SK-N-SH (cell line): ENCODE results near the gene RNF166. TPM values are rescaled to one million over a fixed set of nuclear protein-coding genes. Genes with fewer than 3 reads are reported as not detected.

Experiments
- CTCF ChIA-PET: fragments of 300-600, 350-600 bp; formaldehyde crosslinking; extraction: SDS; loops from one replicate; lab custom pipeline; 2021; lab: Yijun Ruan, JAX
- POLR2A ChIA-PET: fragments of 350-600 bp; sonication (Branson Sonifier 250); formaldehyde crosslinking; extraction: SDS; loops from one replicate; lab custom pipeline; 2020; ENCODE audit warnings: antibody characterized with exemption, inconsistent platforms; lab: Yijun Ruan, JAX
- DNase-seq: peaks from one replicate; pipeline ENCODE4 v3.0.0; 2012
- H2AFZ ChIP-seq: fragments of 200-600 bp; sonication (generic); 2 replicates; pipeline ENCODE4 v1.8.1; 2016; ENCODE audit warnings: antibody characterized with exemption, mild to moderate bottlenecking, low read depth
- H3F3A ChIP-seq: fragments of 200-600 bp; sonication (generic); replicated peaks from 2 replicates; pipeline ENCODE3; 2016; ENCODE audit warnings: antibody characterized with exemption, mild to moderate bottlenecking; ENCODE audit not compliant: insufficient read depth
- H3K27ac ChIP-seq, 2 experiments: fragments of 200-500 bp in 1 of 2; fragments of 200-600 bp in 1 of 2; sonication (Bioruptor generic) in 1 of 2; sonication (generic), shearing (Covaris generic) in 1 of 2; 2 replicates each; pipeline versions ENCODE4 v1.5.1 to v1.6.1; 2014 to 2016; ENCODE audit warnings: low read depth in 2 of 2, inconsistent platforms in 1 of 2, low read length in 1 of 2, mild to moderate bottlenecking in 1 of 2, mixed read lengths in 1 of 2
- H3K27me3 ChIP-seq: fragments of 200-600 bp; sonication (generic), shearing (Covaris generic); 2 replicates; pipeline ENCODE4 v1.6.1; 2016; ENCODE audit warnings: mixed run types; ENCODE audit not compliant: insufficient read depth
- H3K36me3 ChIP-seq, 2 experiments: fragments of 200-500 bp in 1 of 2; fragments of 200-600 bp in 1 of 2; sonication (Bioruptor generic) in 1 of 2; sonication (generic) in 1 of 2; replicated peaks in 1 of 2; 2 replicates each; pipeline versions ENCODE3 to v1.5.1; 2014 to 2016; ENCODE audit warnings: low read length in 1 of 2, mild to moderate bottlenecking in 1 of 2; ENCODE audit not compliant: insufficient read depth in 2 of 2, control insufficient read depth in 1 of 2
- H3K4me1 ChIP-seq, 2 experiments: fragments of 200-500 bp in 1 of 2; fragments of 200-600 bp in 1 of 2; sonication (Bioruptor generic) in 1 of 2; sonication (generic), shearing (Covaris generic) in 1 of 2; 2 replicates each; pipeline versions ENCODE4 v1.5.1 to v1.6.1; 2014 to 2016; ENCODE audit warnings: low read depth in 1 of 2, low read length in 1 of 2, mixed run types in 1 of 2; ENCODE audit not compliant: insufficient read depth in 2 of 2, control insufficient read depth in 1 of 2
- H3K4me2 ChIP-seq: fragments of 200-600 bp; sonication (generic), shearing (Covaris generic); 2 replicates; pipeline ENCODE4 v1.6.1; 2017; ENCODE audit warnings: mixed run types
- H3K4me3 ChIP-seq, 2 experiments: fragments of 200-500 bp in 1 of 2; fragments of 200-600 bp in 1 of 2; sonication (Bioruptor generic) in 1 of 2; sonication (generic), shearing (Covaris generic) in 1 of 2; 2 replicates each; pipeline versions ENCODE4 v1.5.1 to v1.8.1; 2014 to 2016; ENCODE audit warnings: low read depth in 2 of 2, inconsistent platforms in 1 of 2, low read length in 1 of 2, mild to moderate bottlenecking in 1 of 2, mixed read lengths in 1 of 2, moderate library complexity in 1 of 2
- H3K79me2 ChIP-seq: fragments of 200-600 bp; sonication (generic); 2 replicates; pipeline ENCODE4 v1.8.1; 2017; ENCODE audit warnings: mild to moderate bottlenecking; ENCODE audit not compliant: insufficient read depth
- H3K9ac ChIP-seq: fragments of 200-600 bp; sonication (generic); 2 replicates; pipeline ENCODE4 v1.6.1; 2017; ENCODE audit warnings: mixed run types
- H3K9me2 ChIP-seq: fragments of 200-600 bp; sonication (generic); 2 replicates; pipeline ENCODE4 v1.6.1; 2017; ENCODE audit warnings: mixed run types
- H3K9me3 ChIP-seq: fragments of 200-600 bp; sonication (generic); 2 replicates; pipeline ENCODE4 v1.6.1; 2017; ENCODE audit warnings: mixed run types, mild to moderate bottlenecking, moderate library complexity
- H4K20me1 ChIP-seq: fragments of 200-600 bp; sonication (generic); 2 replicates; pipeline ENCODE4 v1.6.1; 2017; ENCODE audit warnings: mild to moderate bottlenecking, mixed run types; ENCODE audit not compliant: insufficient read depth
- CHD2 ChIP-seq: fragments of 150-350 bp; IDR thresholded peaks from 2 replicates; pipeline ENCODE4 v1.6.1; 2018; ENCODE audit warnings: low read length; ENCODE audit not compliant: partially characterized antibody
- EP300 ChIP-seq, 2 experiments: IDR thresholded peaks; 2 replicates each; pipeline versions ENCODE4 v1.4.0 to v1.6.1; 2012; ENCODE audit warnings: borderline replicate concordance in 1 of 2, low read depth in 1 of 2, low read length in 1 of 2
- FOSL2 ChIP-seq: IDR thresholded peaks from 2 replicates; pipeline ENCODE4 v1.4.0; 2012; ENCODE audit warnings: low read depth, mild to moderate bottlenecking, moderate library complexity, borderline replicate concordance
- FOXJ3 ChIP-seq: sonication (generic); formaldehyde crosslinking; IDR thresholded peaks from 2 replicates; pipeline ENCODE4 v1.5.1; 2020; ENCODE audit warnings: mild to moderate bottlenecking, missing genetic modification reagents
- GABPA ChIP-seq: IDR thresholded peaks from 2 replicates; pipeline ENCODE4 v1.4.0; 2012; ENCODE audit warnings: low read depth, mild to moderate bottlenecking
- GATA2 ChIP-seq: sonication (generic); formaldehyde crosslinking; IDR thresholded peaks from 2 replicates; pipeline ENCODE4 v1.5.0; 2020; ENCODE audit warnings: mild to moderate bottlenecking, missing genetic modification reagents
- MEF2A ChIP-seq: IDR thresholded peaks from 2 replicates; pipeline ENCODE4 v1.4.0; 2012; ENCODE audit warnings: low read depth, borderline replicate concordance
- MXI1 ChIP-seq: IDR thresholded peaks from 2 replicates; pipeline ENCODE4 v1.6.1; 2012; ENCODE audit warnings: mild to moderate bottlenecking, low read depth, low read length, improper control_type of control experiment
- NFIC ChIP-seq: IDR thresholded peaks from 2 replicates; pipeline ENCODE4 v1.4.0; 2012; ENCODE audit warnings: borderline replicate concordance
- POLR2AphosphoS5 ChIP-seq: IDR thresholded peaks from 2 replicates; pipeline ENCODE4 v1.6.1; 2012; ENCODE audit warnings: low read depth, low read length
- SMC3 ChIP-seq: IDR thresholded peaks from 2 replicates; pipeline ENCODE4 v1.6.1; 2012; ENCODE audit warnings: low read depth, low read length, improper control_type of control experiment
- TCF12 ChIP-seq: IDR thresholded peaks from 2 replicates; pipeline ENCODE4 v1.4.0; 2012
- YY1 ChIP-seq: IDR thresholded peaks from 2 replicates; pipeline ENCODE4 v1.4.0; 2012; ENCODE audit warnings: low read depth, mild to moderate bottlenecking
- WGBS: methylation state at CpG from one replicate; pipeline ENCODE4 v1.1.6; 2017; ENCODE audit warnings: low lambda C conversion rate; 5-methylcytosine and 5-hydroxymethylcytosine counted together
- polyA plus RNA-seq, 3 experiments: library from polyadenylated mRNA; depleted of rRNA; stranded (reverse); fragments of >200 nt; gene quantifications; 2 replicates each; pipeline ENCODE4 v1.2.3, GENCODE V29; 2012
- TF ChIP-seq, protein P1 (sequence below): IDR thresholded peaks from 2 replicates; pipeline ENCODE4 v1.4.0; 2012; ENCODE audit warnings: low read depth, borderline replicate concordance
- TF ChIP-seq, protein P2 (sequence below): fragments of 150-350 bp; IDR thresholded peaks from 2 replicates; pipeline ENCODE4 v1.6.1; 2017; ENCODE audit warnings: antibody characterized with exemption, low read length, low read depth, borderline replicate concordance
- TF ChIP-seq, protein P3 (sequence below): IDR thresholded peaks from 2 replicates; pipeline ENCODE4 v1.4.0; 2012; ENCODE audit warnings: low read depth

RNF166 gene
- polyA plus RNA-seq, 1 of the 3 experiments (the other 2 are of a cell fraction): 17.2 TPM

DNA sequence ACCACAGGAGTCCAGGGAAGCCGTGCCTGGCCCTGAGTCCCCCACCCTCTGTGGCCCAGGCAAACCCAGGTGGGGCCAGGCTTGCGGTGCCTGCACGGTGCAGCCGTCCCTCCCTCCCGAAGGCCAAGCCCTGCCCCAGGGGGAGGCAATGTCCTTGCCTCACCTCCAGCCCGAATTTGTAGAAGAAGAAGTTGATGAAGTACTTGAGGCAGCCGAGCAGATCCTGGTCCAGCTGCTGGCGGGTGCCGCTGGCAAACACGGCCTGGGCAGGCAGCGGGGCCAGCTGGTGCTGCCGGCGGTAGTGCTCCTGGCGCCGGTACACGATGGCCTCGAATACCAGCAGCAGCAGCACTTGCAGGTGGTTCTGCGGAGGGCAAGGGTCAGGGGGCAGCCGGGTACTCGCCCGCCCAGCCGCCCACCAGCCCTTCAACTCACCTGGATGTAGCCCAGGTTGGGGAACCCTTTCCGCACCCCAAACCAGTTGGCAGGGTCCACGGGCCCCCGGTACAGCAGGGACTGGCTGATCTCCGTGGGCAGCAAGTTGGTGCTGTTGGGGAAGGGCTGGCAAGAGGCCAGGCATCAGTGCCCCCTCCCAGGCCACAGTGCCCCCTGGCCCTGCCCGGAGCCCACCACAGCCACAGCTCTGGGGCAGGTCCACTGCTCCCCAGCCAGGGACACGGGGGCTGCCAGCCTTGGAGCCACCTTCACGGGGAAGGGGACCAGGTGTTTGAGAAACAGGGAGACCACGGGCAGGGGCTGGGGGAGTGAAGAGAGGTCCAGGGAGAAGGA is 26.2 kb upstream of the RNF166 start (continued):
- TF ChIP-seq, protein P1, sequence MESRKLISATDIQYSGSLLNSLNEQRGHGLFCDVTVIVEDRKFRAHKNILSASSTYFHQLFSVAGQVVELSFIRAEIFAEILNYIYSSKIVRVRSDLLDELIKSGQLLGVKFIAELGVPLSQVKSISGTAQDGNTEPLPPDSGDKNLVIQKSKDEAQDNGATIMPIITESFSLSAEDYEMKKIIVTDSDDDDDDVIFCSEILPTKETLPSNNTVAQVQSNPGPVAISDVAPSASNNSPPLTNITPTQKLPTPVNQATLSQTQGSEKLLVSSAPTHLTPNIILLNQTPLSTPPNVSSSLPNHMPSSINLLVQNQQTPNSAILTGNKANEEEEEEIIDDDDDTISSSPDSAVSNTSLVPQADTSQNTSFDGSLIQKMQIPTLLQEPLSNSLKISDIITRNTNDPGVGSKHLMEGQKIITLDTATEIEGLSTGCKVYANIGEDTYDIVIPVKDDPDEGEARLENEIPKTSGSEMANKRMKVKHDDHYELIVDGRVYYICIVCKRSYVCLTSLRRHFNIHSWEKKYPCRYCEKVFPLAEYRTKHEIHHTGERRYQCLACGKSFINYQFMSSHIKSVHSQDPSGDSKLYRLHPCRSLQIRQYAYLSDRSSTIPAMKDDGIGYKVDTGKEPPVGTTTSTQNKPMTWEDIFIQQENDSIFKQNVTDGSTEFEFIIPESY: no peak
- TF ChIP-seq, all 33 proteins: peak for 0

DNA sequence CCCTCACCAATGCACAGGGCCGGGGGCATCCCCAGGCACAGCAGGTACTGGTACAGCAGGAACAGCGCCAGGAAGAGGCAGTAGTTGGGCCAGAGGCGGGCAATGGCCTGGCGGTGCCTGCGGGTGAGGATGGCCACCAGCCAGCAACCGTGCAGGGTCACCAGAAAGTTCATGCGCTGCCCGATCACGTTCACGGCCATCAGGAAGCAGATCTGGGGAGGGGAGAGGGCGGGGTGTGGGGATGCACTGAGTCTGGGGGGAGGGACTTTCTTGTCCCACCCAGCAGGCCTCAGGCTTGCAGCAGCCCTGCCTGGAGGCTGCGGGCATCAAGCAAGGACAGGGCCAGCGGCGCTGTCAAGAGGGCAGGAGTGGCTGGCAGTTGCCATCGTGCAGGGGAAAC is 25.5 kb upstream of the RNF166 start:
- 50% methylated on average over 12 of the region's 15 CpGs for WGBS
- peak overlapping the region; percentile 31; the same call in 1 of the 2 replicates for H3K4me2 ChIP-seq
- H3K9ac ChIP-seq: no peak overlapping the region
- POLR2A ChIA-PET: no interaction called here
- CTCF ChIA-PET: interaction anchor here (1.4 to 17.4 kb wide), 2 partner anchors 12 to 28 kb away, joined by 5 to 540 read pairs; no protein-coding TSS in a partner anchor
- no peak overlapping the region; a peak in 1 of 4 replicates for H3K4me3 ChIP-seq
- H3F3A ChIP-seq: peaks cover 12% of the 10 kb centered on the region
- no peak overlapping the region for H2AFZ ChIP-seq
- peaks cover 11% of the 10 kb centered on the region; the same call in 1 of the 2 replicates for H3K79me2 ChIP-seq
- H3K27me3 ChIP-seq: no peaks in the 10 kb centered on the region
- DNase-seq: peak; percentile 93
- peaks cover 4 to 36% of the 10 kb centered on the region in 2 experiments; a peak in 2 of 4 replicates for H3K4me1 ChIP-seq
- TF ChIP-seq GATA2 (CRISPR knock-in tag): 0 out of 2 replicates have a peak, but pooled peaks have one; percentile 18
- TF ChIP-seq FOXJ3 (CRISPR knock-in tag): no peak
- TF ChIP-seq NFIC: peak; percentile 59
- peak overlapping the region; percentile 51 to 71 for H3K27ac ChIP-seq
- H3K9me3 ChIP-seq: no peaks in the 10 kb centered on the region
- peaks cover 23% of the 10 kb centered on the region for H4K20me1 ChIP-seq
- no peaks in the 10 kb centered on the region for H3K9me2 ChIP-seq
- H3K36me3 ChIP-seq: peaks cover 0 to 32% of the 10 kb centered on the region in 2 experiments

DNA sequence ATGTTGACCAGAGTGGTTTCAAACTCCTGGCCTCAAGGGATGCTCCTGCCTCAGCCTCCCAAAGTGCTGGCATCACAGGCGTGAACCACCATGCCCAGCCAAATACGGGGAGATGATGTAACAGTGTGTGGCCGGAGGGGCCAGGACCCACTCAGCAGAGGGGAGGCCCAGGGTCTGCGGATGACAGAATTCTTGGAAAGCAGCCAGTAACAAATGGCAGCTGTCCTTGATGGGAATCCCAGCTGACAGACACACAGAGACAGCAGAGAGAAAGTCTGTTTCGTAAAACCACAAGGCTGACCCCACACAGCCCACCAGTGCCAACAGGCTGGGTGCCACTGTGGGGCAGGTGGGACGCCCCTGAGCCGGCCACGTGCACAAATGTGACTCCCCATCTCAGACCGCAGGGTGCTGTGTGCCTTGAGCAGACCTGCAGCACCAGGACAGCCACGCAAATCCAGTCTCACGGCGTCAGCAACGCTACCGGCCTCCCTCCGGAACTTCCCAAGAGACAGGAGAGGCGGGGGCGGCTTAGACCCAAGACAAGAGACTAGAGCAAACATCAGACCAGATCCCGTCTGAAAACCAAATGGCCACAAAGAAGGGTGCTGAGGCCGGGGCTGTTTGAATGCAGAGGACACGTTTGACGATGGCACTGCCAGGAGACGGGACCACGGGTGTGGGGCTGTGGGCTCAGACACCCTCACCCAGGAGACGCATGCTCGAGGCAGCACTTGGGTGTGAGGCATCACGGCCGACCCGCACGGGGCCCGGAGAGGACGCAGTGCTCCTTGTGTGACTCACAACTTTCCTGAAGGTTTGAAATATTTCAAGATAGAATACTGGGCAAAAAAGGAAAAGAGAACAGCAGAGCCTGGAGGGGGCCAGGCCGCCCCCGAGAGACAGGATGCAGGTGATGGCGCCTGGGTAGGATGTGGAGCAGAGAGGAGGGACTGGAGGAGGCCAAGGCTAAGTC is 24.7 kb upstream of the RNF166 start:
- peaks cover 23% of the 10 kb centered on the region for H4K20me1 ChIP-seq
- no peak overlapping the region; a peak in 1 of 4 replicates for H3K4me3 ChIP-seq
- ChIA-PET CTCF (no interaction called here), POLR2A (no interaction called here)
- H3K36me3 ChIP-seq: peaks cover under 1 to 37% of the 10 kb centered on the region in 2 experiments
- no peaks in the 10 kb centered on the region for H3K9me2 ChIP-seq
- H3K4me2 ChIP-seq: peak overlapping the region; percentile 31; the same call in 1 of the 2 replicates
- no peaks in the 10 kb centered on the region for H3K27me3 ChIP-seq
- H3F3A ChIP-seq: peaks cover 12% of the 10 kb centered on the region
- WGBS: 50% methylated on average over 26 of the region's 34 CpGs
- peak overlapping the region; percentile 51 to 71 for H3K27ac ChIP-seq
- no peaks in the 10 kb centered on the region for H3K9me3 ChIP-seq
- no peak overlapping the region for H2AFZ ChIP-seq
- H3K9ac ChIP-seq: no peak overlapping the region
- peak; percentile 90 for DNase-seq
- H3K79me2 ChIP-seq: peaks cover 9% of the 10 kb centered on the region; the same call in 1 of the 2 replicates
- H3K4me1 ChIP-seq: peaks cover 4 to 43% of the 10 kb centered on the region in 2 experiments; a peak in 2 of 4 replicates
- TF ChIP-seq SMC3: no peak
- peak; percentile 25 for TF ChIP-seq CHD2
- TF ChIP-seq, protein P1: no peak
- TF ChIP-seq FOXJ3 (CRISPR knock-in tag): peak; percentile 44; the same call in 1 of the 2 replicates
- TF ChIP-seq, protein P2, sequence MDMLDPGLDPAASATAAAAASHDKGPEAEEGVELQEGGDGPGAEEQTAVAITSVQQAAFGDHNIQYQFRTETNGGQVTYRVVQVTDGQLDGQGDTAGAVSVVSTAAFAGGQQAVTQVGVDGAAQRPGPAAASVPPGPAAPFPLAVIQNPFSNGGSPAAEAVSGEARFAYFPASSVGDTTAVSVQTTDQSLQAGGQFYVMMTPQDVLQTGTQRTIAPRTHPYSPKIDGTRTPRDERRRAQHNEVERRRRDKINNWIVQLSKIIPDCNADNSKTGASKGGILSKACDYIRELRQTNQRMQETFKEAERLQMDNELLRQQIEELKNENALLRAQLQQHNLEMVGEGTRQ: no peak
- TF ChIP-seq, protein P3, sequence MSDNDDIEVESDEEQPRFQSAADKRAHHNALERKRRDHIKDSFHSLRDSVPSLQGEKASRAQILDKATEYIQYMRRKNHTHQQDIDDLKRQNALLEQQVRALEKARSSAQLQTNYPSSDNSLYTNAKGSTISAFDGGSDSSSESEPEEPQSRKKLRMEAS: no peak
- TF ChIP-seq GABPA: no peak
- no peak for TF ChIP-seq EP300 (IDR thresholded peaks at IDR 0.05; ENCODE audit: borderline replicate concordance in 1 of 2, low read depth in 1 of 2, low read length in 1 of 2)
- peak; percentile 49; the same call in 1 of the 2 replicates for TF ChIP-seq FOSL2
- TF ChIP-seq MEF2A: no peak
- peak; percentile 57 for TF ChIP-seq NFIC
- TF ChIP-seq TCF12: no peak
- TF ChIP-seq POLR2AphosphoS5: no peak
- TF ChIP-seq MXI1: peak; percentile 68
- no peak for TF ChIP-seq YY1
